Measurements from ENCODE around the gene TRAPPC14. TPM values are rescaled to one million over a fixed set of nuclear protein-coding genes. Genes with fewer than 3 reads are reported as not detected.

TRAPPC14 gene
- total RNA-seq, 2 donors from 2014 or later: 5.1 to 8.3 TPM

DNA sequence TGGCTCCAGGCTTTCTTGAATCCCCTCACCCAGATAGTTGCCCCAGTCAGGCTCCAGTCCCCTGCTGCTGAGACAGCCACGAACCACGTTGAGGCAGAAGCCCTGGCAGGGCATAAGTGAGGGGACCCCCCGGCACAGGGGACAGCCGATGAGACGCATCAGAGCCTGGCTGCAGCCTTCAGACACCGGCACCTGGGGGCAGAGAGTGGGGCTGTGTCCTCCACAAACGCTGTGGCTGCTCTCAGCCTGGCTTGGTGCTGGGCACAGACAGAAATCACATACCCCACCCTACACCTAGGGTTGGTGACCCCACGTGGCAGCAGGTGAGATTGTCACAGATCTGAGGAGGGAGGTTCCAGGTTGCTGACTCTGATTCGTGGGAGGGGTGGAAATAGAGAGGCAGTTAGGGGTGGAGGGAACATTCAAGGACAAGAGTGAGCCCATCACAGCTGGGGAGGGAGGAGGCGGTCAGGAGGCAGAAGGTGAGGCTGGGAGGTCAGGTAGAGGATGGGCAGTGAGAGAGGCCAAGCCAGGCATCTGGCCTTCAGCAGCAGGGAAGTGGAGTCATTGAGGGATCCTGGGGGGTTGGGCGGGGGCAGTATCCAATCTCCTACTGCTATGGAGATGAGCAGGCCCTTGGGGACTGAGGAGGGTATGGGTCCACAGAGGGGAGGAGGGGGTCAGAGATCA, 15.4 kb upstream of the TRAPPC14 start:
- Histone ChIP-seq H3K4me1 (peaks cover 0 to 26% of the 10 kb centered on the region in 2 donors), H3K9me3 (no peaks in the 10 kb centered on the region), H3K36me3 (no peaks in the 10 kb centered on the region), H3K4me3 (no peak overlapping the region), H3K27me3 (peaks cover 4 to 9% of the 10 kb centered on the region in 2 donors), H3K27ac (no peak overlapping the region)
- TF ChIP-seq CTCF (IDR thresholded peaks at IDR 0.05): no peak
- DNase-seq (ENCODE audit: low spot score): no peak

DNA sequence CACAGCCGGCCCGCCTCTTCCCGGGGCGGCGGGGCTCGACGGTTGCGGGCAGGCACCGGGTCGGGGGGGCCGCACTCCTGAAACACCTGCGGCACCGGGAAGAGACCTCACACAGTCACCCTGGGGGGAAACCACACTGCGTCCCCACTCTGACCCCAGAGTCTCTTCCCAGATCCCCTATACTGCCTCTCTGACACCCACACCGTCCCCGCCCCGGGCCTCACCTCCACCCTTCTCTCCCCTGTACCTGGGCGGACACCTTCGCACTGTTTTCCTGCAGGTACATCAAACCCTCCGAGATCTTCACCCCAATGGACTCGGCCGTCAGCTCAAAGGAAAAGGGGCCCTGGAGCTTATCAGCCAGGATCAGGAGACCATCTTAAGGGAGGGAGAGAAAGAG, 13.3 kb upstream of the TRAPPC14 start:
- Histone ChIP-seq H3K9me3 (no peaks in the 10 kb centered on the region), H3K27ac (no peak overlapping the region), H3K36me3 (no peaks in the 10 kb centered on the region), H3K27me3 (peaks cover 4 to 9% of the 10 kb centered on the region in 2 donors), H3K4me3 (peak overlapping the region; percentile 9 to 47), H3K4me1 (peaks cover 0 to 34% of the 10 kb centered on the region in 2 donors)
- TF ChIP-seq CTCF (IDR thresholded peaks at IDR 0.05): no peak
- no peak for DNase-seq (ENCODE audit: low spot score)

- no peak overlapping the region for H3K27ac ChIP-seq
- TF ChIP-seq CTCF (IDR thresholded peaks at IDR 0.05): no peak
- H3K4me1 ChIP-seq: peaks cover 0 to 31% of the 10 kb centered on the region in 2 donors
- no peak for DNase-seq (ENCODE audit: low spot score)
- peaks cover 4 to 9% of the 10 kb centered on the region in 2 donors for H3K27me3 ChIP-seq
- no peaks in the 10 kb centered on the region for H3K36me3 ChIP-seq
- peak overlapping the region; percentile 9 to 47 for H3K4me3 ChIP-seq
- H3K9me3 ChIP-seq: no peaks in the 10 kb centered on the region
Measured at GRCh38 chr7:100171087-100171681, 12.7 kb upstream of the TRAPPC14 start.

- TF ChIP-seq CTCF (IDR thresholded peaks at IDR 0.05): no peak
- Histone ChIP-seq H3K27ac (no peak overlapping the region), H3K36me3 (no peaks in the 10 kb centered on the region), H3K4me3 (no peak overlapping the region), H3K9me3 (no peaks in the 10 kb centered on the region), H3K4me1 (peaks cover 0 to 31% of the 10 kb centered on the region in 2 donors), H3K27me3 (peaks cover 4 to 9% of the 10 kb centered on the region in 2 donors)
- DNase-seq (ENCODE audit: low spot score): no peak
Measured at GRCh38 chr7:100170101-100170897, 11.8 kb upstream of the TRAPPC14 start.

DNA sequence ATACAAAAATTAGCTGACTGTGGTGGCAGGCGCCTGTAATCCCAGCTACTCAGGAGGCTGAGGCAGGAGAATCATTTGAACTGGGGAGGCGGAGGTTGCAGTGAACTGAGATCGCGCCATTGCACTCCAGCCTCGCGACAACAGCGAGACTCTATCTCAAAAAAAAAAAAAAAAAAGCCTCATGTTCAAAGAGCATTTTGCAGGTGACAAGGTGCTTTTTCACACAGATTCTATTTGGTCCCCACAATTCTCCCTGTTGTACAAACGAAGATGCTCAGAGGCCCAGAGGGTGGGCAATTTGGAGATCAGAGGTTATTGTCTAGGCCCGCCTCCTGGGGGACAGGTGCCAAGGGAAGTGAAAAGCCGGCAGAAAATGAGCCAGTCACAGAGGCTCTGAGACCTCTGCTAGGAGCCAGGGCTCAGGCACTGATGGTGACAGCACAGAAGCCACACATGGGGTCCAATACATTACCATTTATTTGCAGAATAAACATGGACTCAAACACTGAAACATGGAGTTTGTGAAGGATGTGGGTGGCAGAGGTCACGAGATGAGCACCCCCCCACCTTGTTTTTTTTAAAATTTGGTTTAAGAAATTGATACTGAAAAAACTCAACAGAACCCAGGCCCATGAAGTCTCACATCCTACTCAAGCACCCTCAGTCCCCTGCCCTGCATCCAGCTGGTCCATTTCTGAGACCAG, 10.8 kb upstream of the TRAPPC14 start:
- Histone ChIP-seq H3K27ac (peak overlapping the region in 1 of 2 donors; percentile 54), H3K27me3 (peaks cover 4 to 9% of the 10 kb centered on the region in 2 donors), H3K4me1 (peaks cover 0 to 31% of the 10 kb centered on the region in 2 donors), H3K9me3 (no peaks in the 10 kb centered on the region), H3K4me3 (peak overlapping the region in 1 of 2 donors; percentile 53), H3K36me3 (no peaks in the 10 kb centered on the region)
- TF ChIP-seq CTCF (IDR thresholded peaks at IDR 0.05): no peak
- DNase-seq (ENCODE audit: low spot score): no peak
